H54 (cell line): ENCODE results near the gene CAMSAP1.
A peak's percentile ranks its signal among the peaks of the same experiment; 100 is the strongest.
"Not testable (repeated sequence)": the region's sequence is repeated elsewhere in the genome, so short reads cannot be mapped to it uniquely, and the experiment has no call there.

ENCODE experiments used
- DNase-seq: peaks from one replicate; pipeline ENCODE4 v3.0.0; 2011; ENCODE audit warnings: low spot score, mixed read lengths; ENCODE audit not compliant: insufficient read length
- FAIRE-seq: peaks from 3 replicates; lab custom pipeline; 2011; peaks lifted over from hg19 to GRCh38; lab: Jason Lieb, UNC
- POLR2A ChIP-seq: IDR thresholded peaks from 2 replicates; pipeline ENCODE4 v1.6.1; 2011; ENCODE audit warnings: low read depth, mild to moderate bottlenecking, low read length

The CAMSAP1 gene

DNA sequence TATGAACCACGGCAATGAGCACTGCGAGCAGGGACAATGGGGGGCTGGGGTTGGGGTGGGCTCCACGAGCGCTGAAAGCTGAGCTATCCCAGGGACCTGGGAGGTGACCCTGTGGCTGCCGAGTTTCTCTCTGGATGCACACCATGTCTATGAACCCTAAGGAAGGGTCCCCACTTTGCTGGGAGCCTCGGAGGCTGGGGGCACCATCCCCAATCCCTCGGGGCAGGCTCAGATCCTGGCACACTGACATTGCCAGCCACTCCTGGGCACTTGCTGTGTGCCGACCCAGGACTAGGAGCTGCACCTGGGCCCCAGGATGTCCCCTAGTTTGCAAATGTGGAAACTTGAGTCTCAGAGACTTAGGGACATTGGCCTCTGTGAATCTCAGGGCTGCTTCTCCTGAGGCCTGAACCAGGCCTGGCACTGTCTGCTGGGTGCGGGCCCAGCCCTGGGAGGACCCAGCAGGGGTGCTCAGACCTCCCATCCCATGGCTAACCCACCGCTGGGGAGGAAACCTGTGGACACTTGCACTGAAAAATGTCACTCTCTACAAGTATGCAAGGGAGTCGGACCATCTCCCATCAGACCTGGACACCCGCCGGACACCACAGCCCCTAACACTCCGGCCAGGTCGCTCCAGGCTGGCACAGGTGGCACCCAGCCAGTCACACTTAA, 13.0 kb upstream of the CAMSAP1 start:
- TF ChIP-seq POLR2A, result no peak
- no peak for FAIRE-seq
- no peak for DNase-seq

DNA sequence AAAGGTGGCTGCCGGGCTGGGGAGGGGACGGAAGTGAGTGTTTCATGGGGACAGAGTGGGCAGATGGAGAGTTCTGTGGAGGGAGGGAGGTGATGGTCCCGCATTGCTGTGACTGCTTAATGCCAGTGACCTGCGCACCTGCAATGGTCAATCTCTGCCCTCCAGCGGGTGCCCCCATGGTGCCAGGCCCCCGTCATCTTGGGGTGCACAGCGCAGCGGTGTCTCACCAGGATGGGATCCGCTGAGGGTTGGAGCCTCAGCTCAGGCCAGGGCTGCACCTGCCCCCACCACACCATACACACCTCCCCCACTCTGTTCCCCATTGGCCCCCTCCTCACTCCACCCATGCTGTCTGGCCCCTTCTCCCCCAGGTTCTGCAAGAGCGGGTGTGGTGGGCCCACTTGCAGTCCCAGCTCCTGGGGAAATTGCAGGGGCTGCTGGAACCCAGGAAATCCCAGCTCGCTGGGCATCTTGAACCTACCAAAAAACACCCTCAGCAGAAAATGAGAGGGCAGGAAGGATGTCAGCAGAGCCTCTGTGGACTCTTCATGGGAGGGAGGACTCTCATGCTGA, 12.1 kb upstream of the CAMSAP1 start:
- no peak for FAIRE-seq
- no peak for DNase-seq
- TF ChIP-seq POLR2A, result no peak

- not testable (repeated sequence) for FAIRE-seq, DNase-seq
Measured at GRCh38 chr9:135916227-135916626, 8.9 kb upstream of the CAMSAP1 start.

- FAIRE-seq (no peak), DNase-seq (no peak)
- no peak for TF ChIP-seq POLR2A
Measured at GRCh38 chr9:135914921-135915320, 7.6 kb upstream of the CAMSAP1 start.

DNA sequence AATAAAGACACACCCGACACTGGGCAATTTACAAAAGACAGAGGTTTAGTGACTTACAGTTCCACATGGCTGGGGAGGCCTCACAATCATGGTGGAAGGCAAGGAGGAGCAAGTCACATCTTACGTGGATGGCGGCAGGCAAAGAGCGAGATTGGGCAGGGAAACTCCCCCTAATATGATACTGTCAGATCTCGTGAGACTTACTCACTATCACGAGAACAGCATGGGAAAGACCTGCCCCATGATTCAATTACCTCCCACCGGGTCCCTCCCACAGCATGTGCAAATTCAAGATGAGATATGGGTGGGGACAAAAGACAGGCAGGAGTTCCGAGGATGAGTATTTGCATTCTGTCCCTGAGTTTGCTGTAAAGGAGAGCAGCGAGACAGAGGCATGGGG, 3.9 kb upstream of the CAMSAP1 start:
- DNase-seq, FAIRE-seq: not testable (repeated sequence)

DNA sequence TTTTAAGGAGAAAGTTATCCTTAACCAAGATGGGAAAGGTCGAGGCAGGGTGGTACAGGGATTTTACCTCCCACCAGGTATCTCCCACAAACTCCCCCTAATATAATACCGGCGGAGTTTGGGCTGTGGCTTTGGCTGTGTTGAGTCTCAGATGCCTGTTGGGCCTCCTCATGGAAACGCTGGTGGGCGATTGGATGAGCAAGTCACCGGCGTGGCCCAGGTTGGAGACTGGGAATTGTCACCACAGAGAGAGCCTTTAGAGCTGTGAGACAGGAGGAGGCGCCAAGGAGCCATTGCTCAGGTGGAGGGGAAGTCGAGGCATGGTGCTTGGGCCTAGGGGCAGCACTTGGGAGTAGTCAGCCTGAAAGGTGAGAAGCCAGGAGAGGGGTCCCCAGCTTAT, 3.4 kb upstream of the CAMSAP1 start:
- TF ChIP-seq POLR2A, result no peak
- DNase-seq (no peak), FAIRE-seq (no peak)

- DNase-seq (no peak), FAIRE-seq (no peak)
- no peak for TF ChIP-seq POLR2A
Measured at GRCh38 chr9:135910216-135910615, 2.9 kb upstream of the CAMSAP1 start.

DNA sequence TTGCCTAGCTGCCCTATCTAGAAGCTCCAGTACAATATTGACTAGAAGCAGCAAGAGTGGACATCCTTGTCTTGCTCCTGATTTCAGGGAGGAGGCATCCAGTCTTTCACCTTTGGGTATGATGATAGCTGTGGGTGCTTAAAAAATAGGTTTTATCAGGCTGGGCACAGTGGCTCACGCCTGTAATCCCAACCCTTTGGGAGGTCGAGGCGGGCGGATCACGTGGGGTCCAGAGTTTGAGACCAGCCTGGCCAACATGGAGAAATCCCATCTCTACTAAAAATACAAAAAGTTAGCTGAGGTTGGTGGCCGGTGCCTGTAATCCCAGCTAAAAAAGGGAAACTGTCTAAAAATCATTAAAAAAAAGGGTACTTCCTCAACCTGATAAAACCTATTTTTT, 2.0 kb upstream of the CAMSAP1 start:
- DNase-seq (no peak), FAIRE-seq (no peak)
- no peak for TF ChIP-seq POLR2A

DNA sequence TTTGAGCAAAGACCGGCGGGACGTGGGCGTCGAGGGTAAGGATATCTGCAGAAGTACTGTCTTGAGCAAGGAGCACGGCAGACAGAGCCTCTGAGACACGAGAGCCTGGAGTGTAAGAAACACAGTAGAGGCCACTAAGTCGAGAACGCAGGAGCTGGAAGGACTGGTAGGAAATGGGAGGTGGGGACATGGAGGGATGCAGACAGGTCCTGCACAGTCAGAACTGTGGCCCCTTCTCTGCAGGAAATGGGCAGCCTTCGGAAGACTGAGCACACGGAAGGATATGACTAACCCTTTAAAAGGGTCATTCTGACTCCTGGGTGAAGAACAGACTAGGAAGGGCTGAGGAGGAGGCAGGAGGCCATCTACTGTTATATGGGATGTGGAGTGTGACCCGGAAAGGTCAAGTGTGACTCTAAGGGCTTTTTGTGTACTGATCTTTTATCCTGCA, 1.4 kb upstream of the CAMSAP1 start:
- TF ChIP-seq POLR2A, result no peak
- no peak for FAIRE-seq

GRCh38 chr9:135908093-135908753, 877 bp upstream of the CAMSAP1 start:
- no peak for DNase-seq
- TF ChIP-seq POLR2A, result no peak
- FAIRE-seq, result no peak

More for the DNA sequence above, 1.4 kb upstream of the CAMSAP1 start:
- DNase-seq, result no peak

GRCh38 chr9:135907006-135907430, 328 bp downstream of the CAMSAP1 start:
- no peak for DNase-seq
- no peak for FAIRE-seq
- TF ChIP-seq POLR2A, result peak; percentile 41; the same call in 1 of the 2 replicates

GRCh38 chr9:135906291-135907005, 898 bp downstream of the CAMSAP1 start:
- FAIRE-seq (no peak), DNase-seq (no peak)
- no peak for TF ChIP-seq POLR2A

GRCh38 chr9:135905380-135906258, 1.7 kb downstream of the CAMSAP1 start:
- DNase-seq (no peak), FAIRE-seq (peak; percentile 82)
- TF ChIP-seq POLR2A, result no peak
